ENCODE measurements around the gene MRAS. TPM values are rescaled to one million over a fixed set of nuclear protein-coding genes. Genes with fewer than 3 reads are reported as not detected.
"Not testable (repeated sequence)": the region's sequence is repeated elsewhere in the genome, so short reads cannot be mapped to it uniquely, and the experiment has no call there.

Gene MRAS
- total RNA-seq, 1 experiment from 2014 or later = 2.3 TPM

DNA sequence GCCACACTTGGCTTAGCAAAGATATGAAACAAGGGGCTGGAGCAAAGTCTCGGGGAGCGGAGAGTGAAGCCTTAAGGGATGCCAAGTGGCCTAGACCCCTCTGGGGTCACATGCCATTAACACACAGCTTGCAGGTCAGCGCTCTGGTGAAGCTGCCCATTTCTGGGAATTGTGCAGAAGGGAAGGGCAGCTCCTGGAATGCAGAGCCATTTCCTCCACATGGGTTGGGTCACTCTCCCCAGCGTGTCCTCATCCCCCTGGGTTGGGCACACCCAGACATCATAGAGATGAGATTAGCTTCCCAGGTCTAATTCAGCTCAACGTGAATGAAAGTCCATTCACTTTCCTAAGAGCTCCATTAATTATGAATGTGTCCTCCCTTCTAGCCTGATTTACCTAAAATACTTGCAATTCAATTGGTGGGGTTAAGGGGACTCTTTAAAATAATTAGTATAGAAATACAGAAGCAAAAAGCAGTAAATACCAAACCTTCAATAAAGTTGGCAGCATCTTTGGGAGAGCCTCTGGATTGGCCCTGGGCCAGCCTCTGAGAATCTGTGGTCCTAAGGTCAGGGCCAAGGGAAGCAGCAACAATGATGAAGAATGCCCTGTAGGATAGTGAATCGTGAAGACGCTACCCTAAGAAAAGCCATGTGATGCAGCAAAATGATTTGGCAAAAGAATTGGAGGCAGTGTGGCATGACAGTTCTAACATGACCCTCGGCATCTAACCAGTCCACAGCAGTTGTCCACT, 17.8 kb downstream of the MRAS start:
- DNase-seq (ENCODE audit: low read depth) = no peak

DNA sequence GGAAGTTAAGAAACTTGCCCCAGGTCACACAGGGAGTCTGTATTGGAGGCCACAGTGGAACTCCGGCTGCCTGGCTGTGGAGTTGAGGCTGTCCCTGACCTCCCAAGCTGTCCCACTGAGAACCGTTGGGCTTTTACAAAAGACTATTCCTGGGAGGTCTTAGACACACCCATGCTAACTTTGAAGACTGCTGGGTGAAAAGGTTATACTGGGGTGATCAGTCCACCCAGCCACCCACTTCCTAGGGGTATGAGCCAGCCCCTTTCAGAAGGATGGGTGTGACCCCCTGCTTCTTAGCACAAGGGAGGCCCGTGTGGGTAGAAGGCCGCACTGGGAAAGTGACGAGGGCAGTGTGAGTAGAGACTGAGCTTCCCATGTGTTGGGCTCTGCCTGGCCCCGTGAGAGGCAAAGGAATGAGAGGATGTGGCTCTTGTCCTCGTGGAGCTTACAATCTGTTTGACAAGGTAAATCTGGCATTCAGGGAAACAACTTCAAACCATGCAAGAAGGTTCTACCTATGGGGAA, 19.0 kb downstream of the MRAS start:
- DNase-seq (ENCODE audit: low read depth) = no peak

DNA sequence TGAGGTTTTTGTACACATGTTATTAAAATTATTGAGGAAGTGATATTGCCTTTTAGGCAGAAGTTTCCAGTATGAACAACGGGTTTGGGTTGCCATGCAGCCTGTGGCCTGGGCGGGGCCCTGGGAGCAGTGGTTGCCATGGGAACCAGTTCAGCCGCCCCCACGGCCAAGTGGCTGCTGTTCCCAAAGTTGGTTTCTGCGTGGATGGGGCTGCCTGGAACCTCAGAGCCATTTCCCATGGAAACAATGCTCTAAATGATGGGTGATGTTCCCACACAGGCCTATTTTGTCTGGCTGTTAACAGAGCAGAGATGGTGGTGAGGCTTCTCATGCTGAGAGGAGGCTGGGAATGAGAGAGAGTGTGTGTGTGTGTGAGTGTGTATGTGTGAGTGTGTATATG, 19.5 kb downstream of the MRAS start:
- DNase-seq (ENCODE audit: low read depth) = no peak

DNA sequence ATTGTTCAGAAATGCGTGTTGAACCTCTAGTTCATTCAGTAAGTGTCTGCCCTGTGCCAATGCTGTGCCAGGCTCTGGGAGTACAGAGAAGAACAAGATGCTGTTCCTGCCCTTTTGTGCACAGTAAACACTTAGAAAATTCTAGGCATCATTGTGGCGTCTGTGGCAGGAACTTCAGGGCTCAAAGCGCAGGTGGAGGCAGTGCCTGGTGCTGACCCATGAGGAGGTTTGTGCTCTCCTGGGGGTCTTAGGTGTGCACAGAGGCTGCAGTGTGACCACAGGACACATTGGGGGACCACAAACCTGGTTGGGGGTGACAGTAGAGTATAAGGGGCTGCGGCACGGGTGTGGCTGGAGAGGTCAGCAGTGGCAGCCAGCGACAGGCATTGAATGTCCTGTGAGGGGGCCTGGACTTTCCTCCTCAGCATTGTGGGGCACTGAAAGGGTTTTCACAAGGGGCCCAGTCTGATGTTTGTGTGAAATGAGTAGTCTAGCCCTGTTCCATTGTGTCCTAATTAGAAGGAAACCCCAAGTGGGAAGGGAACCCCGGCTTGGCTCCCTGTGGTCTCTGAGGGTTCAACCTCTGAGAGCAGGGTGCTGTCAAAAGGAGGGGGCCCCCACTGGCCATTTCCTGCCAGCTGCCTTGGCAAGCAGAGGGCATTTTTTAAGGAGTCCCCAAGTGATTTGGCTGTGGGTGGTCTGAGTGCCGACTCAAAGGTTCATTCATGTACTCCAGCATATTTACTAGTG, 20.9 kb downstream of the MRAS start:
- no peak for DNase-seq (ENCODE audit: low read depth)

DNA sequence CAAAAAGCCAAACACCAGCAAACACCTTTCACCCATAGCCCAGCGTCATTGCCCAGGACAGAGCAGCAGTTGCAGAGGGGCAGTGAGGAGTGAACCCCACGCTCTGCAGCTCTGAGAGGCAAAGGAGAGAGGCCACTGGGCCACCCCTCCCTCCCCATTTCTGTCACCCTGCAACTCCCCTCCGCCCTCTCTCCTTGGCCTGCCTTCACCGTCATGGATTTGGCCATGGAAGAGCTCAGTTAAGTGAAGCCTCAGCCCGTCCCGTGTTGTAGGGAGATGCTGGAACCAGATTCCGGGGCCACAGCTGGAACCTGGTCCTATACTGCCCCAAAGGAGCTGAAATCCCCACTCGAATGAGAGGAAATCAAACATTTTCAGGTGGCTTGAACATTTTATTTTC, 21.9 kb downstream of the MRAS start:
- DNase-seq (ENCODE audit: low read depth) = no peak

DNA sequence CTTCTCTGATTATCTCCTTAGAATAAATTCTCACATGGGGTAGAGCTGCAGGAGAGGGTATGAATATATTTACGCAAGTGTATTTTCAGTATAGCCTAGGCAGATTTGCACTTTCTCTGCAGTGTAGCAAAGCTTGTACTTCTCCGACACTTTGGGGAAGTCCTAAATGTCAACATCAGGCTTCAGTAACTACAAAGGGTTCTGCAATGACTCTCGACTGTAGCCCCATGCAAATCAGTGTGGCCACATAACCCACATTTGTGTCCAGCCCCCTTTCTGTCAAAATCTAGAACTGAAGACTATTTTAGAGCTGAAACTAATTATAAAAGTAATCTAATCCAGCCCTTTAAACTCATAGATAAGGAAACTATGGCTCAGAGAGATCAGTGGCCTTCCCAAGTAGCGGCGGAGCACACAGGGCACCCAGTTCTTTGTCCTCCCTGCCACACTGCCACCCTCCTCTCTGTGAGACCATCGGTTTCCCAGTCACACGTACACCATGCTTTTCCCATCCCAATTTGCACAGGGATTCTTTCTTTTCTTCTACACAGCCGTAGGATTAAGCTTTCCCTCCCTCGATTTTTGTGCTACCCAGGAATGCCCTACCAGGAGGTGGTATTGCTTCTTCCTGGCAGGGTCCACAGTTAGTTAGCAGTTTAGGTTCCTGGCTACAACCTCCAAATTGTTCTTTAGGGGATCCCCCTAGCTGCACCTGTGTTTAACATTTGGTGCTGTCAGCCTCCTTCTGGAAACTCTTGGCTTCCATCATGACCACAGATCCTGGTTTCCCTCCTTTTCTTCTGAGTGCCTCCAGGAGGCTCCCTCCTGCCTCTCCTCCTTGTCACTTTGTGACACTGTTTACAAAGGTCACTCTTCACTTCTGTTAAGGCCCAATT, 22.9 kb downstream of the MRAS start:
- no peak for DNase-seq (ENCODE audit: low read depth)

DNA sequence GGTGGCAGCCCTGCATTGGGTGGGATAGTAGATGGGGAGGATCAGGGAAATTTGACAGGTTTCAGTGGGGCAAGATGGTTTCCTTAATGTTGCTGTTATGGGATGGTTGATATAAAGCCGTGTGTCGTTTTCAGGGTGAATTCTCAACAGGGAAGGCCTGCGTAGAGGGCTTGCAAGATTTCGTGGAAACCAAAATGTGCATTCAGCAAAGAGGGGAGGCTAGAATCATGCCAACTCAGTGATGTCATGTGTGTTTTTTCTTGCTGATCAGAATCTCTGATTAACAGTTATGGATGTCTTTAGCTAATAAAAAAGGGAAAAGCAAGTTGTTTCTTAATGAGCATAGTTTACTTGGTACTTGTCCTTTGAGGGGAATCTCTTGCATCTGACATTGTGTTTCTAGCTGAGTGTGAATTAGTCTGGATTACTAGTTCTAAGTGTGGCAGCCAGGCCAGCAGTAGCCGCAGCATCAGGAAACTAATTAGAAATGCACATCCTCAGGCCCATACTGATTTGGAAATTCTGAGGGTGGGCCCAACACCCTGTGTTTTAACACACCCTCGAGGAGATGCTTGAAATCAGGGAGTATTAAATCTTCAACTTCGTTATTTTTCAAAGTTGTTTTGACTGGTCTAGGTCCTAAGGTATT, 24.8 kb downstream of the MRAS start:
- DNase-seq (ENCODE audit: low read depth) = no peak

DNA sequence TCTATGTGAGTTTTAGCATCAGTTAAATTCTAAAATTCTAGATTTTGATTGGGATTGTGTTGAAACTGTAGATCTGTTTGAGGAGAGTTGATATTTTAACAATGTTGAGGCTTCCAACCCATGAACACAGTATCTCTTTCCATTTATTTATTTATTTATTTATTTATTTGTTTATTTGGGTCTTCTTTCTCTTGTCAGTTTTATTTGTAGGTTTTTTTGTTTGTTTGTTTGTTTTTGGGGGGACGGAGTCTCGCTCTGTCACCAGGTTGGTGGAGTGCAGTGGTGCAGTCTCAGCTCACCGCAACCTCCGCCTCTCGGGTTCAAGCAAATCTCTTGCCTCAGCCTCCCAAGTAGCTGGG, 25.3 kb downstream of the MRAS start:
- DNase-seq (ENCODE audit: low read depth) = no peak

DNA sequence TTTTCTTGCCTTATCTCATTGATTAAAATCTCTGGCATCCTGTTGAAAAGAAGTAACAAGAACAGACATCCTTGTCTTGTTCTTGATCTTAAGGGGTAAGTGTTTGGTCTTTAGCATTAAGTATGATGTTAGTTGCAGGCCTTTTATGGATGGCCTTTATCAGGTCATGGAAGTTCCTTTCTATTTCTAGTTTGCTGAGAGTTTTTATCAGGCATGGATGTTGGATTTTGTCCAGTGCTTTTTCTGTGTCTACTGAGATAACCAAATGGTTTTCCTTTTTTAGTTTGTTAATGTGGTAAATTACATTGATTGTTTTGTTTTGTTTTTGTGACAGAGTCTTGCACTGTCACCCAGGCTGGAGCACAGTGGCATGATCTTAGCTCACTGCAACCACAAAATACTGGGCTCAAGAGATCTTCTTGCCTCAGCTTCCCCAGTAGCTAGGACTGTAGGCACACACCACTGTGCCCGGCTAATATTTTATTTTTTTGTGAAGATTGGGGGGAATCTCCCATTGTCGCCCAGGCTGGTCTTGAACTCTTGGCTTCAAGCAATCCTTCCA, 26.3 kb downstream of the MRAS start:
- DNase-seq (ENCODE audit: low read depth) = no peak

DNA sequence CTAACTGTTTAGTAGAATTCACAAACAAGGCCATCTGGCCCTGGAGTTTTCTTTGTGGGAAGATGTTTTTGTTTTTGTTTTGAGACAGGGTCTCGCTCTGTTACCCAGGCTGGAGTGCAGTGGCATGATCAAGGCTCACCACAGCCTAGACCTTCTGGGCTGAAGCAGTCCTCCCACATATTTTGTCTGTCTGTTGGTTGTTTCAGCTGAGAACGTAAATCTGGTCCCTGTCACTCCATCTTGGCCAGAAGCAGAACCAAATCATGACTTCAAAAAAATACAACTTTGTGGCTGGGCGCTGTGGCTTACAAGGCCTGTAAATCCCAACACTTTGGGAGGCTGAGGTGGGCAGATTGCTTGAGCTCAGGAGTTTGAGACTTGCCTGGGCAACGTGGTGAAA, 27.1 kb downstream of the MRAS start:
- DNase-seq (ENCODE audit: low read depth) = no peak

DNA sequence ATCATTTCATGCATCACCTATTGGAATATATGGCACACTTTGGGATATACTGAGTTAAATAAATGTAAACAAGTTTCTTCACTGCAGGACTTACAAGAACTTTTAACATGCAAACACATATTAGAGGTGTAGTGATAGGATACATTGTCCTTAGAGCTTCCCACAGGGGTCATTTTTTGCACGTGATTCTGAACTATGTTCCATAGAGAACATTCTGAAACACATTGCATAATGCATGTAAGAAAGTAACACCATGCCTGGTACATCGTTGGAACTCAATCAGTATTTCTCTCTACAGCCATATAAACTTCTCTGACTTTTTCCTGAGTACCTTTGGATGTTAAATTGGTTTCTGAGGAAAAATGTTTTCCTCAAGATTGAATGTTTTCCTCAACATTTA, 28.3 kb downstream of the MRAS start:
- DNase-seq (ENCODE audit: low read depth) = no peak

DNA sequence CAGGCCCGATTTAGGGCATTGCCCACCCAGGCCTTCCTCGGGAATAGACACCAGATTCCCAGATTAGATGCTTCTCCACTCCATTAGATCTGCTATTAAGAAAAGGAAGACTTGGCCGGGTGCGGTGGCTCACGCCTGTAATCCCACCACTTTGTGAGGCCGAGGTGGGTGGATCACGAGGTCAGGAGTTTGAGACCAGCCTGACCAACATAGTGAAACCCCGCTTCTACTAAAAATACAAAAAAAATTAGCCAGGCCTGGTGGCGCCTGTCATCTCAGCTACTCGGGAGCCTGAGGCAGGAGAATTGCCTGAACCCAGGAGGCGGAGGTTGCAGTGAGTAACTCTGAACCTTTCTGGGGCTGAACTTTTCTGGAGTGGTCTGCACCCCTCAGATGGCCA, 28.8 kb downstream of the MRAS start:
- not testable (repeated sequence) for DNase-seq (ENCODE audit: low read depth)

DNA sequence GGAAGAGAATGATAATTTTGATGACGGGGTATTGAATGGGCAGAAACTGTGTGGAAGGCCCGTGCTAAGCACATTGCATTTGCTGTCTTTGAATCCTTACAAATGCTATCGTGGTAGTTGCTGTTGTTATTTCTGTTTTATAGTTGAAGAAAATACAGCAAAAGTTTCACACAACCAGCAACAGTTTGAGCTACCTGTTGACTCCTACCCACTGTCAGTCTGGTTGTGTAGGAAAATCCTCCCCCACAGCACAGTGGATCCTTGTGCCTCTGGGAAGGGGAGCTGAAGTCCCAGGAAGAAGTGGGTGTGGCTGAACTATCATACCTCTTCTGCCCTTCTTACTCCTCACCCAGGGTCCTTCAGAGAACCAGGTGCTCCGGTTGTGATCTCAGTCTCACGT, 29.4 kb downstream of the MRAS start:
- DNase-seq (ENCODE audit: low read depth) = no peak

DNA sequence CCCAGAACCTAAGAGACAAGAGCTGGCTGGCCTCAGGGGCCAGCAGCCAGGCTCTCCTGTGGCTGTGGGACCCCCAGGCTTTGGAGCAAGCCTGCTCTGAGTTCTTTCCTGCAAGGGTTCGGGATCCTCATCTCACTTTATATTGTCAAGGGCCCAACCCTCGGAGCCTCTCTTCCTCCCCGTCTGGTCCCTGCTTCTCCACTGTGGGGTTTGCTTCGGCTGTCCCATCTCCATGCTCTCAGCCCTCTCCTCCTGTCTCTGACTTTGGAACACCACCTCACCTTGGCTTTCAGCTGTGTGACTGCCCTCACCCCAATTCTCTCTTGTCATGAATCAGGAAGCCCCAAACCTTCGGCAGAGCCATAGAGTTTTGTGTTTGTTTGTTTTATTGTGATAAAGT, 30.0 kb downstream of the MRAS start:
- DNase-seq (ENCODE audit: low read depth) = no peak

DNA sequence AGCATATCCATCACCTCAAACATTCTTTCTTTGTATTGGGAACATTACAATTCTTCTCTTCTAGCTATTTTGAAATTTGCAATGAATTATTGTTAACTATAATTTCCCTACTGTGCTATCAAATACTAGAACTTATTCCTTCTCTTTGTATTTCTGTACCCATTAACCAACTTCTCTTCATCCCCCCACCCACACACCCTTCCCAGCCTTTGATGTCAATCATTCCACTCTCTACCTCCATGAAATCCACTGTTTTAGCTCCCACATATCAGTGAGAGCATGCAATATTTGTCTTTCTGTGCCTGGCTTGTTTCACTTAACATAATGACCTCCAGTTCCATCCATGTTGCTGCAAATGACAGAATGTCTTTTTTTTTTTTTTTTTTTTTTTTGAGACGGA, 30.6 kb downstream of the MRAS start:
- DNase-seq (ENCODE audit: low read depth) = no peak

DNA sequence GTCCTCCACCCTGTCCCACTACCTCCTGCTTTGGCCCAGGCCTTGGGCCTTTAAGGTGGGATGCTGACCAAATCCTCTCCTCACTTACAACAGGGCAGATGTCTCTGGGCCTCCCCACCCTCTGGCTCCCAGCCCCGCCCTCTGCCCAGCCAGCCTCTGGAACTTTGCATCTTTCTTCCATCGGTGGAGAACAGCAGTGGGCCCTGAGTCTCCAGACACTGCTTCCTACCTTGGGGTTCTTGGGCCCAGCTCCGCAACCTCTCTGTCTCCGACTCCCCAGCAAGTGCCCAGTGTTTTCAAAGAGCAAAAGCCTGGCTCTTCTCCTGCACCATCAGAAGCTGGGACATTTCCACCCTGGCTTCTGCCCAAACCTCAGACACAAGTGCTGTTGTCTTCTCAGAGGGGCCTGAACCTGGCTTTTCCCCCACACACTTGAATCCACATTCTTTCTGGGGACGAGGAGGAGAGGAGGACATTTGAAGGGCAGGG, 33.1 kb downstream of the MRAS start:
- DNase-seq (ENCODE audit: low read depth) = no peak

DNA sequence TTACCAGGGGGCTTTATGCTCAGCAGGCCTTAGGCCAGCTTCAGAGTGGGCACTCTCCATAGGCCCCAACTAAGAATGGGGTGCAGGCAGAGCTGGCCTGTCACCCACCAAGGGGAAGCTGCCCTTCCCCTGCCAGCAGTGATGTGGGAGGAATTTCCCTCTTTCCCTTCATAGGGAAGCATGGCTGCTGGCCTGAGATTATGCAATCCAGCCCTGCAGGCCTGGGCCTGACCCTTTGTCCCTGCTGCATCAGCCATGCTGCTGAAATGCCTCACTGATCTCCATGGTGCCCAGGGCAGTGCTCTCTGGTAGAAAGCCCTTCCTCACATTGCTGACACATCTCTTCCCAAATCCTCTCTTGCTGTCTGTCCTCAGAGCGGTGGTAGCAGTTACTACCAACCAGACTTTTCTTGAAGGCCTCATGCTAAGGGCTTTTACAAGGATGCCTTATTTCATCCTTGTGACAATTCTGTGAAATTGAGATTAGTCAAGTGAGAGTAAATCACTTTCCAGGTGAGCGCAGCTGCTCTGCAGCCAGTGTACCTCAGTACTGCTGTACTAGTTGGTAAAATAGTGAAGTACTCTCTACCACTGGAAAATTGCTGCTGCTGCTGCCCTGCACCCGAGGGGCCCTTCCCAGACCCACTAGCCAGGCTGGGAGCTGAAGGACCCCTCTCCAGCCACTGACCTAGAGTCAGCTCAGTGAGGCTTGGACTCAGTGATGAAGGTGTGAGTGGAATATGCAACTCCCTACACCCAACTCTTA, 33.8 kb downstream of the MRAS start:
- no peak for DNase-seq (ENCODE audit: low read depth)

DNA sequence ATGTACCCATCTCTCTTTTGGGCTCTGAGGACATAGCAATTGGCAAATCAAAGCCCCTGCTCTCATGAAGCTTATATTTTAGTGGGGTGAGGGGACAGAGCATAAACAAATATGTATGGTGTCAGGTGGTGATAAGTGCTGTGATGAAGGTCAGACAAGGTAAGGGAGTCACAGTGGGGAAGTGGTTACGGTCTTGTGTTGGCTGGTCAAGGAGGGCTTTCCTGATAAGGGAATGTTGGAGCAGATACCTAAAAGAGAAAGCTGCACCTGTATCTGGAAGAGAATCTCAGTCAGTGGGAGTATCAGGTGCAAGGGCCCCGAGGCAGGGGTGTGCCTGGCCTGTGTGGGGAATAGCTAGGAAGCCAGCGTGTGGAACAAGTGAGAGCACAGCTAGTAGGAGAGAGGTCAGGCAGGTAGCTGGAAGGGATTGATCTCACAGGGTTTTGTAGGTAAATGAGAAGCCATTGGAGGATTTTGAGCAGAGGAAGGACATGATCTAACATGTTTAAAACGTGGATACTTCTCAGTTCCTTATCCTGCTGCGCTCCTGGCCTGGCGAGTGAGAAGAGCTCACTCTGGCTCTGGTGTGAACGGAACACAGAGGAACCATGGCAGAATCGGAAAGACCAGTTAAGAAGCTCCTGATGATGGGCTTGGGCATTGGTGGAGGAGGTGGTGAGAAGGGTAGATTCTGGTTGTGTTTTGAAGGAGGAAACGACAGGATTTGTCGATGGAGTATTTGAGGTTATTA, 35.5 kb downstream of the MRAS start:
- DNase-seq (ENCODE audit: low read depth) = no peak

DNA sequence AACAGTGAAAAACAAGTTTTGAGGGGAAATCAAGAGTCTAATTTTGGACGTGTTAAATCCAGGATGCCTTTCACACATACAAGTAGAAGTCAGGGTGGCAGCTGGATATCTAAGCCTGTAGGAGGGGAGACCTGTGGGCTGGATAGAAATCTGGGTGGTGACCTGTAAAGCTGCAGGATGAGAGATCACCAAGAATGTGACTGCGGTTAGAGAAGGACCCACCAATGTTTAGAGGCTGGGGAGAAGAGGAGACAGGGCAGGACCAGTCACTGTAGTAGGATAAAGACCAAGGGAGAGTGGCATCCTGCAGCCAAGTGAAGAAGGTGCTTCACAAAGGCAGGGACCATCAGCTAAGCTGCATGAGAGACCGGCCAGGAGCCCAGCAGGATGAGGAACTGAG, 36.2 kb downstream of the MRAS start:
- DNase-seq (ENCODE audit: low read depth) = no peak
